ENCODE measurements around the gene THY1. TPM values are rescaled to one million over a fixed set of nuclear protein-coding genes. Genes with fewer than 3 reads are reported as not detected.
"Not testable (repeated sequence)": the region's sequence is repeated elsewhere in the genome, so short reads cannot be mapped to it uniquely, and the experiment has no call there.

THY1 gene
- total RNA-seq, 1 donor from 2014 or later, result 4.5 TPM

- DNase-seq (ENCODE audit: low spot score), result no peak
Measured at GRCh38 chr11:119418759-119419158, 4.2 kb downstream of the THY1 start.

- DNase-seq (ENCODE audit: low spot score), result no peak
Measured at GRCh38 chr11:119417726-119418540, 5.0 kb downstream of the THY1 start.

- no peak for DNase-seq (ENCODE audit: low spot score)
Measured at GRCh38 chr11:119416606-119417580, 6.1 kb downstream of the THY1 start.

GRCh38 chr11:119415966-119416365 lies 7.0 kb downstream of the THY1 start:
- DNase-seq (ENCODE audit: low spot score), result no peak

- no peak for DNase-seq (ENCODE audit: low spot score)
Measured at GRCh38 chr11:119415517-119415916, 7.5 kb downstream of the THY1 start.

- no peak for DNase-seq (ENCODE audit: low spot score)
Measured at GRCh38 chr11:119414734-119415133, 8.2 kb downstream of the THY1 start.

GRCh38 chr11:119414321-119414720 lies 8.7 kb downstream of the THY1 start:
- DNase-seq (ENCODE audit: low spot score), result no peak

GRCh38 chr11:119412072-119412471 lies 10.9 kb downstream of the THY1 start:
- no peak for DNase-seq (ENCODE audit: low spot score)

GRCh38 chr11:119410501-119410900 lies 12.5 kb downstream of the THY1 start:
- no peak for DNase-seq (ENCODE audit: low spot score)

GRCh38 chr11:119409731-119410130 lies 13.2 kb downstream of the THY1 start:
- DNase-seq (ENCODE audit: low spot score), result no peak

GRCh38 chr11:119406005-119406404 lies 17.0 kb downstream of the THY1 start:
- DNase-seq (ENCODE audit: low spot score), result no peak

GRCh38 chr11:119405448-119405847 lies 17.5 kb downstream of the THY1 start:
- not testable (repeated sequence) for DNase-seq (ENCODE audit: low spot score)

GRCh38 chr11:119404872-119405271 lies 18.1 kb downstream of the THY1 start:
- DNase-seq (ENCODE audit: low spot score), result no peak

- no peak for DNase-seq (ENCODE audit: low spot score)
Measured at GRCh38 chr11:119403021-119403420, 20.0 kb downstream of the THY1 start.

GRCh38 chr11:119402470-119402869 lies 20.5 kb downstream of the THY1 start:
- no peak for DNase-seq (ENCODE audit: low spot score)

GRCh38 chr11:119400860-119401259 lies 22.1 kb downstream of the THY1 start:
- DNase-seq (ENCODE audit: low spot score), result no peak

- no peak for DNase-seq (ENCODE audit: low spot score)
Measured at GRCh38 chr11:119397740-119398139, 25.2 kb downstream of the THY1 start.

GRCh38 chr11:119396835-119397234 lies 26.1 kb downstream of the THY1 start:
- DNase-seq (ENCODE audit: low spot score), result no peak

- DNase-seq (ENCODE audit: low spot score), result no peak
Measured at GRCh38 chr11:119391275-119391674, 31.7 kb downstream of the THY1 start.

- no peak for DNase-seq (ENCODE audit: low spot score)
Measured at GRCh38 chr11:119389611-119390254, 33.2 kb downstream of the THY1 start.

GRCh38 chr11:119388103-119388502 lies 34.9 kb downstream of the THY1 start:
- DNase-seq (ENCODE audit: low spot score), result no peak

GRCh38 chr11:119384332-119384731 lies 38.6 kb downstream of the THY1 start:
- DNase-seq (ENCODE audit: low spot score), result no peak

All from ureter (tissue), 1 donor.